Hepatocyte (in vitro differentiated cells): ENCODE data around the gene TMEM41B.

Experiments
- EZH2 ChIP-seq: fragments of 200-600 bp; sonication (generic); IDR thresholded peaks from 2 replicates; pipeline ENCODE4 v1.6.1; 2016; ENCODE audit warnings: antibody characterized with exemption, mild to moderate bottlenecking, borderline replicate concordance
- TF ChIP-seq, protein P1 (sequence below): fragments of 200-600 bp; sonication (generic); IDR thresholded peaks from 2 replicates; pipeline ENCODE4 v1.5.1; 2016; ENCODE audit warnings: antibody characterized with exemption, mild to moderate bottlenecking; ENCODE audit not compliant: poor library complexity

DNA sequence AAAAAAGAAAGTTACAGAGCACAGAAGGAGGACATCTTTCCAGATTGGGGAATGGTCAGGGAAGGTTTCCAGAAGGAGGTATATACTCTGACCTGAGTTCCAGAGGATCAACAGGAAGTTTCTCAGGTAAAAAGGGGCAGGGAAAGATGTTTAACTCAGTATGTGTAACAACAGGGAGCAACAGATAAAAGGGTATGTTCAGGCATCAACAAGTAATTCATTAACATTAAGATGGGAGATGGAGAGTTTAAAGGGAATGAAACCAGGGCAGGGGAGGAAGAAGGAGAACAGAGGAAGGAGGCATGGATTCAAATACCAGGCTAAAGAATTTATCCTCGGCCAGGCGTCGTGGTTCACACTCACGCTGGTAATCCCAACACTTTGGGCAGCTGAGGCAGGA lies 46.7 kb downstream of the TMEM41B start:
- TF ChIP-seq, protein P1, sequence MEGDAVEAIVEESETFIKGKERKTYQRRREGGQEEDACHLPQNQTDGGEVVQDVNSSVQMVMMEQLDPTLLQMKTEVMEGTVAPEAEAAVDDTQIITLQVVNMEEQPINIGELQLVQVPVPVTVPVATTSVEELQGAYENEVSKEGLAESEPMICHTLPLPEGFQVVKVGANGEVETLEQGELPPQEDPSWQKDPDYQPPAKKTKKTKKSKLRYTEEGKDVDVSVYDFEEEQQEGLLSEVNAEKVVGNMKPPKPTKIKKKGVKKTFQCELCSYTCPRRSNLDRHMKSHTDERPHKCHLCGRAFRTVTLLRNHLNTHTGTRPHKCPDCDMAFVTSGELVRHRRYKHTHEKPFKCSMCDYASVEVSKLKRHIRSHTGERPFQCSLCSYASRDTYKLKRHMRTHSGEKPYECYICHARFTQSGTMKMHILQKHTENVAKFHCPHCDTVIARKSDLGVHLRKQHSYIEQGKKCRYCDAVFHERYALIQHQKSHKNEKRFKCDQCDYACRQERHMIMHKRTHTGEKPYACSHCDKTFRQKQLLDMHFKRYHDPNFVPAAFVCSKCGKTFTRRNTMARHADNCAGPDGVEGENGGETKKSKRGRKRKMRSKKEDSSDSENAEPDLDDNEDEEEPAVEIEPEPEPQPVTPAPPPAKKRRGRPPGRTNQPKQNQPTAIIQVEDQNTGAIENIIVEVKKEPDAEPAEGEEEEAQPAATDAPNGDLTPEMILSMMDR: no peak
- no peak for TF ChIP-seq EZH2
